ENCODE results near the gene B3GNT5.

DNA sequence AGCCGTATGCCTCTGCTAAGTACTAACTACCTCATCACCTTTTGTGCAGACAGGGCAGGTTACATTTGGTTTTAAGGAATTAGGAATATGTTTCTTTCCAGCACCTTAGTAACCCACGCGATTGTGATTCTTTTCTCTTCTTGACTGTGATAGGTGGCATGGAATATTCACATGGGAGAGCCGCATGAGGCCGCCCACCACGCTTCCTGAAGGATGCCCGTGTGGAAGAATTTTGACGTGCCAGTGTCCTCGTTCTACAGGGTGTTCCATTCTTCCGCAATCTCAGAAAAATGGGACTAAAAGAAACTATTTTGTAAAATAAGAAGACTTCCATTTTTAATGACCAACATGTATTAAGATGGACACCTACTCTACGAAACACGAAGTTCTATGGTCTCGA, 16.3 kb downstream of the B3GNT5 start:
- TF ChIP-seq CTCF (IDR thresholded peaks at IDR 0.05) (no peak), POLR2A (IDR thresholded peaks at IDR 0.05) (no peak), POLR2AphosphoS5 (IDR thresholded peaks at IDR 0.05) (no peak)

Measured in transverse colon (tissue), 4 donors.